Measurements from ENCODE around the gene SHC2.

SHC2 gene

DNA sequence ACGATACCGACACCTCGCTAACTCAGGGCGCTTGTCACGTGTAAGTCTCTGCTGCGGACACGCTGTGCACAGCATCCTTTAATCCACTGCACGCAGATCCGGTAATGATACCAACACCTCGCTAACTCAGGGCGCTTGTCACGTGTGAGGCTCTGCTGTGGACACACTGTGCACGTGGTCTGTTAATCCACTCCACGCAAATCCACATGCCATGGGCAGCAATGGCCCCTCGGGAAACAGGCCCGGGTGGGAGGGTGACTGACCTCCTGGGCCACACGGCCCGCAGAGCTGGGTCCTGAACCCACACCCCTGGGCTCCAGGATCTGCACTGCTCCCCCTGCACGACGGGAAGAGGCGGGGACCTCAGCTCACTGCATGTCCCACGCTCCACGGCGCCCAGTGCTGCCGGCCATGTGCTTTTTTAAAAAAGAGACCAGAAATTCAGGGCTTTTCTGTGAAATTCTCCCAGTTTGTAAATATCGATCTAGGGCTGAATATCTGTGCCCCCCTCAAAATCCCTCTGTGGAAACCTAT, 16.1 kb downstream of the SHC2 start:
- H3K9me3 ChIP-seq (ENCODE audit: control insufficient read depth, insufficient read depth, low read depth, low read length), result no peaks in the 10 kb centered on the region
- ChIA-PET CTCF (no interaction called here), POLR2A (no interaction called here)
- no peak overlapping the region for H3K4me3 ChIP-seq (ENCODE audit: low read depth, low read length)
- H3K27ac ChIP-seq (ENCODE audit: extremely low read depth, low read depth, low read length), result no peak overlapping the region
- no peaks in the 10 kb centered on the region; a peak in 1 of 3 replicates for H3K36me3 ChIP-seq (ENCODE audit: control insufficient read depth in 2 of 2, insufficient read depth in 1 of 2, low read length in 2 of 2)
- H3K4me1 ChIP-seq (ENCODE audit: control insufficient read depth, insufficient read depth, low read length), result no peaks in the 10 kb centered on the region
- TF ChIP-seq ZNF514 (tag by site-specific recombination; IDR thresholded peaks at IDR 0.05) (no peak), ZNF501 (tag by site-specific recombination; IDR thresholded peaks at IDR 0.05) (no peak), SP7 (tag by site-specific recombination; IDR thresholded peaks at IDR 0.05) (no peak), ZNF585B (tag by site-specific recombination; IDR thresholded peaks at IDR 0.05) (no peak), ZNF677 (tag by site-specific recombination; IDR thresholded peaks at IDR 0.05) (no peak), ZNF658 (tag by site-specific recombination; IDR thresholded peaks at IDR 0.05) (no peak), ZNF555 (tag by site-specific recombination; conservative IDR thresholded peaks at IDR 0.05) (no peak), ZNF623 (tag by site-specific recombination; IDR thresholded peaks at IDR 0.05) (no peak), ZFP37 (tag by site-specific recombination; IDR thresholded peaks at IDR 0.05) (no peak), HOXD13 (CRISPR knock-in tag; IDR thresholded peaks at IDR 0.05; ENCODE audit: borderline replicate concordance) (no peak), ZNF548 (tag by site-specific recombination; IDR thresholded peaks at IDR 0.05) (no peak), IKZF3 (tag by site-specific recombination; IDR thresholded peaks at IDR 0.05) (no peak), KLF10 (tag by site-specific recombination; IDR thresholded peaks at IDR 0.05) (no peak), ZFP41 (tag by site-specific recombination; IDR thresholded peaks at IDR 0.05; ENCODE audit: borderline replicate concordance) (no peak)
- TF ChIP-seq, protein P1, sequence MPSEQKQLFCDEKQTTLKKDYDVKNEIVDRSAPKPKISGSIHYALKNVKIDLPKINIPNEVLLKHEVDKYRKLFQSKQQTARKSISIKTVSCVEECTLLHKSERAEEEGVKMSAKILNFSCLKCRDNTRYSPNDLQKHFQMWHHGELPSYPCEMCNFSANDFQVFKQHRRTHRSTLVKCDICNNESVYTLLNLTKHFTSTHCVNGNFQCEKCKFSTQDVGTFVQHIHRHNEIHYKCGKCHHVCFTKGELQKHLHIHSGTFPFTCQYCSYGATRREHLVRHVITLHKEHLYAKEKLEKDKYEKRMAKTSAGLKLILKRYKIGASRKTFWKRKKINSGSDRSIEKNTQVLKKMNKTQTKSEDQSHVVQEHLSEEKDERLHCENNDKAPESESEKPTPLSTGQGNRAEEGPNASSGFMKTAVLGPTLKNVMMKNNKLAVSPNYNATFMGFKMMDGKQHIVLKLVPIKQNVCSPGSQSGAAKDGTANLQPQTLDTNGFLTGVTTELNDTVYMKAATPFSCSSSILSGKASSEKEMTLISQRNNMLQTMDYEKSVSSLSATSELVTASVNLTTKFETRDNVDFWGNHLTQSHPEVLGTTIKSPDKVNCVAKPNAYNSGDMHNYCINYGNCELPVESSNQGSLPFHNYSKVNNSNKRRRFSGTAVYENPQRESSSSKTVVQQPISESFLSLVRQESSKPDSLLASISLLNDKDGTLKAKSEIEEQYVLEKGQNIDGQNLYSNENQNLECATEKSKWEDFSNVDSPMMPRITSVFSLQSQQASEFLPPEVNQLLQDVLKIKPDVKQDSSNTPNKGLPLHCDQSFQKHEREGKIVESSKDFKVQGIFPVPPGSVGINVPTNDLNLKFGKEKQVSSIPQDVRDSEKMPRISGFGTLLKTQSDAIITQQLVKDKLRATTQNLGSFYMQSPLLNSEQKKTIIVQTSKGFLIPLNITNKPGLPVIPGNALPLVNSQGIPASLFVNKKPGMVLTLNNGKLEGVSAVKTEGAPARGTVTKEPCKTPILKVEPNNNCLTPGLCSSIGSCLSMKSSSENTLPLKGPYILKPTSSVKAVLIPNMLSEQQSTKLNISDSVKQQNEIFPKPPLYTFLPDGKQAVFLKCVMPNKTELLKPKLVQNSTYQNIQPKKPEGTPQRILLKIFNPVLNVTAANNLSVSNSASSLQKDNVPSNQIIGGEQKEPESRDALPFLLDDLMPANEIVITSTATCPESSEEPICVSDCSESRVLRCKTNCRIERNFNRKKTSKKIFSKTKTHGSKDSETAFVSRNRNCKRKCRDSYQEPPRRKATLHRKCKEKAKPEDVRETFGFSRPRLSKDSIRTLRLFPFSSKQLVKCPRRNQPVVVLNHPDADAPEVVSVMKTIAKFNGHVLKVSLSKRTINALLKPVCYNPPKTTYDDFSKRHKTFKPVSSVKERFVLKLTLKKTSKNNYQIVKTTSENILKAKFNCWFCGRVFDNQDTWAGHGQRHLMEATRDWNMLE (tag by site-specific recombination; conservative IDR thresholded peaks at IDR 0.05; ENCODE audit: low read depth), result no peak
- TF ChIP-seq, protein P2, sequence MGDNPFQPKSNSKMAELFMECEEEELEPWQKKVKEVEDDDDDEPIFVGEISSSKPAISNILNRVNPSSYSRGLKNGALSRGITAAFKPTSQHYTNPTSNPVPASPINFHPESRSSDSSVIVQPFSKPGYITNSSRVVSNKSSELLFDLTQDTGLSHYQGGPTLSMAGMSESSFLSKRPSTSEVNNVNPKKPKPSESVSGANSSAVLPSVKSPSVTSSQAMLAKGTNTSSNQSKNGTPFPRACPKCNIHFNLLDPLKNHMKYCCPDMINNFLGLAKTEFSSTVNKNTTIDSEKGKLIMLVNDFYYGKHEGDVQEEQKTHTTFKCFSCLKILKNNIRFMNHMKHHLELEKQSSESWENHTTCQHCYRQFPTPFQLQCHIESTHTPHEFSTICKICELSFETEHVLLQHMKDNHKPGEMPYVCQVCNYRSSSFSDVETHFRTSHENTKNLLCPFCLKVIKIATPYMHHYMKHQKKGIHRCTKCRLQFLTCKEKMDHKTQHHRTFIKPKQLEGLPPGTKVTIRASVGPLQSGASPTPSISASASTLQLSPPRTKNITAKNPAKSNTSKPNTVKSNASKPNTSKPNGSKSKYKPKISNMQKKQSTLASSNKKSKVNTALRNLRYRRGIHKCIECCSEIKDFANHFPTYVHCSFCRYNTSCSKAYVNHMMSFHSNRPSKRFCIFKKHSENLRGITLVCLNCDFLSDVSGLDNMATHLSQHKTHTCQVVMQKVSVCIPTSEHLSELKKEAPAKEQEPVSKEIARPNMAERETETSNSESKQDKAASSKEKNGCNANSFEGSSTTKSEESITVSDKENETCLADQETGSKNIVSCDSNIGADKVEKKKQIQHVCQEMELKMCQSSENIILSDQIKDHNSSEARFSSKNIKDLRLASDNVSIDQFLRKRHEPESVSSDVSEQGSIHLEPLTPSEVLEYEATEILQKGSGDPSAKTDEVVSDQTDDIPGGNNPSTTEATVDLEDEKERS (tag by site-specific recombination; IDR thresholded peaks at IDR 0.05), result no peak
- TF ChIP-seq, protein P3, sequence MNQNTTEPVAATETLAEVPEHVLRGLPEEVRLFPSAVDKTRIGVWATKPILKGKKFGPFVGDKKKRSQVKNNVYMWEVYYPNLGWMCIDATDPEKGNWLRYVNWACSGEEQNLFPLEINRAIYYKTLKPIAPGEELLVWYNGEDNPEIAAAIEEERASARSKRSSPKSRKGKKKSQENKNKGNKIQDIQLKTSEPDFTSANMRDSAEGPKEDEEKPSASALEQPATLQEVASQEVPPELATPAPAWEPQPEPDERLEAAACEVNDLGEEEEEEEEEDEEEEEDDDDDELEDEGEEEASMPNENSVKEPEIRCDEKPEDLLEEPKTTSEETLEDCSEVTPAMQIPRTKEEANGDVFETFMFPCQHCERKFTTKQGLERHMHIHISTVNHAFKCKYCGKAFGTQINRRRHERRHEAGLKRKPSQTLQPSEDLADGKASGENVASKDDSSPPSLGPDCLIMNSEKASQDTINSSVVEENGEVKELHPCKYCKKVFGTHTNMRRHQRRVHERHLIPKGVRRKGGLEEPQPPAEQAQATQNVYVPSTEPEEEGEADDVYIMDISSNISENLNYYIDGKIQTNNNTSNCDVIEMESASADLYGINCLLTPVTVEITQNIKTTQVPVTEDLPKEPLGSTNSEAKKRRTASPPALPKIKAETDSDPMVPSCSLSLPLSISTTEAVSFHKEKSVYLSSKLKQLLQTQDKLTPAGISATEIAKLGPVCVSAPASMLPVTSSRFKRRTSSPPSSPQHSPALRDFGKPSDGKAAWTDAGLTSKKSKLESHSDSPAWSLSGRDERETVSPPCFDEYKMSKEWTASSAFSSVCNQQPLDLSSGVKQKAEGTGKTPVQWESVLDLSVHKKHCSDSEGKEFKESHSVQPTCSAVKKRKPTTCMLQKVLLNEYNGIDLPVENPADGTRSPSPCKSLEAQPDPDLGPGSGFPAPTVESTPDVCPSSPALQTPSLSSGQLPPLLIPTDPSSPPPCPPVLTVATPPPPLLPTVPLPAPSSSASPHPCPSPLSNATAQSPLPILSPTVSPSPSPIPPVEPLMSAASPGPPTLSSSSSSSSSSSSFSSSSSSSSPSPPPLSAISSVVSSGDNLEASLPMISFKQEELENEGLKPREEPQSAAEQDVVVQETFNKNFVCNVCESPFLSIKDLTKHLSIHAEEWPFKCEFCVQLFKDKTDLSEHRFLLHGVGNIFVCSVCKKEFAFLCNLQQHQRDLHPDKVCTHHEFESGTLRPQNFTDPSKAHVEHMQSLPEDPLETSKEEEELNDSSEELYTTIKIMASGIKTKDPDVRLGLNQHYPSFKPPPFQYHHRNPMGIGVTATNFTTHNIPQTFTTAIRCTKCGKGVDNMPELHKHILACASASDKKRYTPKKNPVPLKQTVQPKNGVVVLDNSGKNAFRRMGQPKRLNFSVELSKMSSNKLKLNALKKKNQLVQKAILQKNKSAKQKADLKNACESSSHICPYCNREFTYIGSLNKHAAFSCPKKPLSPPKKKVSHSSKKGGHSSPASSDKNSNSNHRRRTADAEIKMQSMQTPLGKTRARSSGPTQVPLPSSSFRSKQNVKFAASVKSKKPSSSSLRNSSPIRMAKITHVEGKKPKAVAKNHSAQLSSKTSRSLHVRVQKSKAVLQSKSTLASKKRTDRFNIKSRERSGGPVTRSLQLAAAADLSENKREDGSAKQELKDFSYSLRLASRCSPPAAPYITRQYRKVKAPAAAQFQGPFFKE (tag by site-specific recombination; IDR thresholded peaks at IDR 0.05; ENCODE audit: borderline replicate concordance), result no peak
- TF ChIP-seq, protein P4, sequence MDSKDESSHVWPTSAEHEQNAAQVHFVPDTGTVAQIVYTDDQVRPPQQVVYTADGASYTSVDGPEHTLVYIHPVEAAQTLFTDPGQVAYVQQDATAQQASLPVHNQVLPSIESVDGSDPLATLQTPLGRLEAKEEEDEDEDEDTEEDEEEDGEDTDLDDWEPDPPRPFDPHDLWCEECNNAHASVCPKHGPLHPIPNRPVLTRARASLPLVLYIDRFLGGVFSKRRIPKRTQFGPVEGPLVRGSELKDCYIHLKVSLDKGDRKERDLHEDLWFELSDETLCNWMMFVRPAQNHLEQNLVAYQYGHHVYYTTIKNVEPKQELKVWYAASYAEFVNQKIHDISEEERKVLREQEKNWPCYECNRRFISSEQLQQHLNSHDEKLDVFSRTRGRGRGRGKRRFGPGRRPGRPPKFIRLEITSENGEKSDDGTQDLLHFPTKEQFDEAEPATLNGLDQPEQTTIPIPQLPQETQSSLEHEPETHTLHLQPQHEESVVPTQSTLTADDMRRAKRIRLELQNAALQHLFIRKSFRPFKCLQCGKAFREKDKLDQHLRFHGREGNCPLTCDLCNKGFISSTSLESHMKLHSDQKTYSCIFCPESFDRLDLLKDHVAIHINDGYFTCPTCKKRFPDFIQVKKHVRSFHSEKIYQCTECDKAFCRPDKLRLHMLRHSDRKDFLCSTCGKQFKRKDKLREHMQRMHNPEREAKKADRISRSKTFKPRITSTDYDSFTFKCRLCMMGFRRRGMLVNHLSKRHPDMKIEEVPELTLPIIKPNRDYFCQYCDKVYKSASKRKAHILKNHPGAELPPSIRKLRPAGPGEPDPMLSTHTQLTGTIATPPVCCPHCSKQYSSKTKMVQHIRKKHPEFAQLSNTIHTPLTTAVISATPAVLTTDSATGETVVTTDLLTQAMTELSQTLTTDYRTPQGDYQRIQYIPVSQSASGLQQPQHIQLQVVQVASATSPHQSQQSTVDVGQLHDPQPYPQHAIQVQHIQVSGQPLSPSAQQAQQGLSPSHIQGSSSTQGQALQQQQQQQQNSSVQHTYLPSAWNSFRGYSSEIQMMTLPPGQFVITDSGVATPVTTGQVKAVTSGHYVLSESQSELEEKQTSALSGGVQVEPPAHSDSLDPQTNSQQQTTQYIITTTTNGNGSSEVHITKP (tag by site-specific recombination; IDR thresholded peaks at IDR 0.05), result no peak

Data from HEK293 (cell line).